SK-N-SH treated with all-trans-retinoic acid at 6 μM for 48 hours (cell line): ENCODE measurements around the gene CAP1.

Experiments used
- ATAC-seq: fragments of 200-7000 bp; cut with Tn5 transposase; 3 replicates; pipeline ENCODE4 v1.9.1; 2020; ENCODE audit warnings: mild to moderate bottlenecking, moderate library complexity
- ARNTL ChIP-seq: fragments of 450-650 bp; formaldehyde crosslinking; IDR thresholded peaks from 2 replicates; pipeline ENCODE4 v1.5.0; 2020; ENCODE audit warnings: low read depth, mild to moderate bottlenecking, moderate library complexity, borderline replicate concordance
- BACH2 ChIP-seq: fragments of 250-450 bp; sonication (Bioruptor Pico); IDR thresholded peaks from 2 replicates; pipeline ENCODE4 v1.9.0; 2021; ENCODE audit warnings: mild to moderate bottlenecking, borderline replicate concordance
- CSDC2 ChIP-seq: fragments of 250-450 bp; sonication (Bioruptor Pico); IDR thresholded peaks from 2 replicates; pipeline ENCODE4 v1.5.0; 2020; ENCODE audit warnings: mild to moderate bottlenecking, moderate library complexity
- ESRRG ChIP-seq: fragments of 250-450 bp; sonication (Bioruptor Pico); IDR thresholded peaks from 2 replicates; pipeline ENCODE4 v1.6.1; 2021; ENCODE audit warnings: mild to moderate bottlenecking
- GLIS3 ChIP-seq: fragments of 250-450 bp; sonication (Bioruptor Pico); IDR thresholded peaks from 2 replicates; pipeline ENCODE4 v1.5.0; 2020; ENCODE audit warnings: mild to moderate bottlenecking, moderate library complexity
- ISL1 ChIP-seq: fragments of 250-450 bp; sonication (Bioruptor Pico); IDR thresholded peaks from 2 replicates; pipeline ENCODE4 v2.1.2; 2022; ENCODE audit warnings: mild to moderate bottlenecking, moderate library complexity
- OSR1 ChIP-seq: fragments of 250-450 bp; sonication (Bioruptor Pico); IDR thresholded peaks from 2 replicates; pipeline ENCODE4 v1.8.0; 2022; ENCODE audit warnings: moderate library complexity, mild to moderate bottlenecking, inconsistent platforms
- PPARA ChIP-seq: fragments of 250-450 bp; sonication (Bioruptor Pico); IDR thresholded peaks from 2 replicates; pipeline ENCODE4 v1.5.0; 2020; ENCODE audit warnings: mild to moderate bottlenecking, borderline replicate concordance
- SNAI2 ChIP-seq: fragments of 250-450 bp; sonication (Bioruptor Pico); IDR thresholded peaks from 2 replicates; pipeline ENCODE4 v1.5.0; 2020; ENCODE audit warnings: mild to moderate bottlenecking, moderate library complexity
- TCF4 ChIP-seq: fragments of 250-450 bp; sonication (Bioruptor Pico); IDR thresholded peaks from 2 replicates; pipeline ENCODE4 v1.8.0; 2021; ENCODE audit warnings: mild to moderate bottlenecking, moderate library complexity, borderline replicate concordance
- TOX ChIP-seq: fragments of 250-450 bp; sonication (Bioruptor Pico); IDR thresholded peaks from 2 replicates; pipeline ENCODE4 v1.8.0; 2021; ENCODE audit warnings: mild to moderate bottlenecking, moderate library complexity, borderline replicate concordance
- ZC3H10 ChIP-seq: fragments of 250-450 bp; sonication (Bioruptor Pico); IDR thresholded peaks from 2 replicates; pipeline ENCODE4 v1.5.1; 2021; ENCODE audit warnings: mild to moderate bottlenecking, moderate library complexity
- ZFP3 ChIP-seq: fragments of 250-450 bp; sonication (Bioruptor Pico); IDR thresholded peaks from 2 replicates; pipeline ENCODE4 v1.5.0; 2020; ENCODE audit warnings: mild to moderate bottlenecking, moderate library complexity
- ZNF565 ChIP-seq: fragments of 450-650 bp; formaldehyde crosslinking; conservative IDR thresholded peaks from 2 replicates; pipeline ENCODE4 v1.5.0; 2020; ENCODE audit warnings: low read depth, mild to moderate bottlenecking, moderate library complexity
- ZNF70 ChIP-seq: fragments of 450-650 bp; formaldehyde crosslinking; IDR thresholded peaks from 2 replicates; pipeline ENCODE4 v1.5.0; 2020; ENCODE audit warnings: mild to moderate bottlenecking, moderate library complexity
- TF ChIP-seq, protein P1 (sequence below): fragments of 250-450 bp; sonication (Bioruptor Pico); IDR thresholded peaks from 2 replicates; pipeline ENCODE4 v1.5.1; 2020; ENCODE audit warnings: low read depth, mild to moderate bottlenecking, moderate library complexity
- TF ChIP-seq, protein P2 (sequence below): fragments of 250-450 bp; sonication (Bioruptor Pico); IDR thresholded peaks from 2 replicates; pipeline ENCODE4 v1.5.0; 2020; ENCODE audit warnings: mild to moderate bottlenecking, moderate library complexity
- TF ChIP-seq, protein P3 (sequence below): fragments of 250-450 bp; sonication (Bioruptor Pico); IDR thresholded peaks from 2 replicates; pipeline ENCODE4 v1.8.0; 2021; ENCODE audit warnings: low read depth, mild to moderate bottlenecking, moderate library complexity, borderline replicate concordance
- TF ChIP-seq, protein P4 (sequence below): fragments of 250-450 bp; sonication (Bioruptor Pico); IDR thresholded peaks from 2 replicates; pipeline ENCODE4 v1.5.1; 2021; ENCODE audit warnings: mild to moderate bottlenecking, moderate library complexity

Gene CAP1

DNA sequence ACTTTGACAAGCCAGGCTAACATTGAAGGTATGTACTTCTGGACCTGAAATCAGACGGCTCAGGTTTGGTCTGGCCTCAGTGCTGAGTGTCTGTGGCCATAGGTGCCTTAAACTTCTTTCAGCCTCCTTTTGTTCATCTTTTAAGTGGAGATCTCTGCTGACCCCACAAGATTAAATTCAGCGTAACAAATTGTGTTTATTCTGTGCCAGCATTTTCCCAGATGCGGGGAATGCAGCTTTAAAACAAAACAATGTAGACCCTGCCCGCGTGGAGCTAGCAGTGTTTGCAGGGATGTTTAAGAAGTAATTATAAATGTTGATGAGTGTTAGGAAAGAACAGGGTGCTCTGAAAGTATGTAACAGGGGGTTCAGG, 923 bp downstream of the CAP1 start:
- TF ChIP-seq BACH2 (CRISPR knock-in tag) (no peak), TOX (CRISPR knock-in tag) (no peak), OSR1 (CRISPR knock-in tag) (no peak), ESRRG (CRISPR knock-in tag) (no peak), ARNTL (CRISPR knock-in tag) (no peak), ZC3H10 (CRISPR knock-in tag) (no peak), TCF4 (CRISPR knock-in tag) (no peak)
- TF ChIP-seq, all 23 proteins: peak for 0
- no peak for ATAC-seq

- no peak for ATAC-seq
- TF ChIP-seq ZNF70 (CRISPR knock-in tag), result no peak
These were observed 1.8 kb downstream of the CAP1 start for GRCh38 chr1:40042341-40042740.

DNA sequence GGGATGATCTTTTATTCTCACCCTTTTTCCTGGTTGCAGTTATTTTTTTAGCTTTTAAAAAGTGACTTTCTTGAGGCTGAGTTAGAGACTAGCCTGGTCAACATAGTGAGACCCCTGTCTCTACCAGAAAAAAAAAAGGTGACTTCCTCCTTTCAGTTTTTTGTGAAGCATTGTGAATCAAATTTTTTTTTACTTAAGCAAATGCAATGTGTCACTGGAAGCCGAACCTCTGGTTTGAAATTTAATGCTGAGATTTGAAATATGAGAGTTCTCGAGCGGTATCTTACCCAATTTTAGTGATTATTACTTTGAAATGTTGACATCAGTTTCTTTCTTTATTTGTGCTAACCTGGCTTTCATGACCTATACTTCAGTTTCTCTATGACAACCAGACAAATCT, 3.6 kb downstream of the CAP1 start:
- no peak for ATAC-seq
- TF ChIP-seq ZC3H10 (CRISPR knock-in tag), result no peak
- TF ChIP-seq OSR1 (CRISPR knock-in tag), result no peak
- no peak for TF ChIP-seq ISL1 (CRISPR knock-in tag)

- TF ChIP-seq ARNTL (CRISPR knock-in tag), result no peak
- no peak for TF ChIP-seq ZNF565 (CRISPR knock-in tag)
- TF ChIP-seq ISL1 (CRISPR knock-in tag), result no peak
- no peak for TF ChIP-seq BACH2 (CRISPR knock-in tag)
- no peak for TF ChIP-seq ZFP3 (CRISPR knock-in tag)
- TF ChIP-seq, protein P1, sequence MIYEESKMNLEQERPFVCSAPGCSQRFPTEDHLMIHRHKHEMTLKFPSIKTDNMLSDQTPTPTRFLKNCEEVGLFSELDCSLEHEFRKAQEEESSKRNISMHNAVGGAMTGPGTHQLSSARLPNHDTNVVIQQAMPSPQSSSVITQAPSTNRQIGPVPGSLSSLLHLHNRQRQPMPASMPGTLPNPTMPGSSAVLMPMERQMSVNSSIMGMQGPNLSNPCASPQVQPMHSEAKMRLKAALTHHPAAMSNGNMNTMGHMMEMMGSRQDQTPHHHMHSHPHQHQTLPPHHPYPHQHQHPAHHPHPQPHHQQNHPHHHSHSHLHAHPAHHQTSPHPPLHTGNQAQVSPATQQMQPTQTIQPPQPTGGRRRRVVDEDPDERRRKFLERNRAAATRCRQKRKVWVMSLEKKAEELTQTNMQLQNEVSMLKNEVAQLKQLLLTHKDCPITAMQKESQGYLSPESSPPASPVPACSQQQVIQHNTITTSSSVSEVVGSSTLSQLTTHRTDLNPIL, result no peak
- TF ChIP-seq OSR1 (CRISPR knock-in tag), result no peak
- TF ChIP-seq, protein P2, sequence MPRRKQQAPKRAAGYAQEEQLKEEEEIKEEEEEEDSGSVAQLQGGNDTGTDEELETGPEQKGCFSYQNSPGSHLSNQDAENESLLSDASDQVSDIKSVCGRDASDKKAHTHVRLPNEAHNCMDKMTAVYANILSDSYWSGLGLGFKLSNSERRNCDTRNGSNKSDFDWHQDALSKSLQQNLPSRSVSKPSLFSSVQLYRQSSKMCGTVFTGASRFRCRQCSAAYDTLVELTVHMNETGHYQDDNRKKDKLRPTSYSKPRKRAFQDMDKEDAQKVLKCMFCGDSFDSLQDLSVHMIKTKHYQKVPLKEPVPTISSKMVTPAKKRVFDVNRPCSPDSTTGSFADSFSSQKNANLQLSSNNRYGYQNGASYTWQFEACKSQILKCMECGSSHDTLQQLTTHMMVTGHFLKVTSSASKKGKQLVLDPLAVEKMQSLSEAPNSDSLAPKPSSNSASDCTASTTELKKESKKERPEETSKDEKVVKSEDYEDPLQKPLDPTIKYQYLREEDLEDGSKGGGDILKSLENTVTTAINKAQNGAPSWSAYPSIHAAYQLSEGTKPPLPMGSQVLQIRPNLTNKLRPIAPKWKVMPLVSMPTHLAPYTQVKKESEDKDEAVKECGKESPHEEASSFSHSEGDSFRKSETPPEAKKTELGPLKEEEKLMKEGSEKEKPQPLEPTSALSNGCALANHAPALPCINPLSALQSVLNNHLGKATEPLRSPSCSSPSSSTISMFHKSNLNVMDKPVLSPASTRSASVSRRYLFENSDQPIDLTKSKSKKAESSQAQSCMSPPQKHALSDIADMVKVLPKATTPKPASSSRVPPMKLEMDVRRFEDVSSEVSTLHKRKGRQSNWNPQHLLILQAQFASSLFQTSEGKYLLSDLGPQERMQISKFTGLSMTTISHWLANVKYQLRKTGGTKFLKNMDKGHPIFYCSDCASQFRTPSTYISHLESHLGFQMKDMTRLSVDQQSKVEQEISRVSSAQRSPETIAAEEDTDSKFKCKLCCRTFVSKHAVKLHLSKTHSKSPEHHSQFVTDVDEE (CRISPR knock-in tag), result no peak
- no peak for TF ChIP-seq TOX (CRISPR knock-in tag)
- no peak for ATAC-seq
These were observed 4.7 kb downstream of the CAP1 start for GRCh38 chr1:40045182-40045581.

DNA sequence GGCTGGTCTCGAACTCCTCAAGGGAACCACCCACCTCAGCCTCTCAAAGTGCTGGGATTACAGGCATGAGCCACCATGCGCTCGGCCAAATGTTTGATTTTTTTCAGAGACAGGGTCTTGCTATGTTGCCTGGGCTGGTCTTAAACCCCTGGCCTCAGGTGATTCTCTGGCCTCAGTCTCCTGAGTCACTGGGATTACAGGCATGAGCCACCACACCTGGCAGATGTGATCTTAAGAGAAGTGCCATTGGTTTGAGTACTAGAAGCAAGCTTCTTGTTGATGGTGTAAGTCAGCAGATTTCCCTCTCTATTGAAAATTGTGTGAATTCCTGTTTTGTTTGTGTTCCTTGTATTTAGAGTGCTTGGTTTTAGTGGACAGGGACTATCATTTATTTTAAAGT, 5.2 kb downstream of the CAP1 start:
- no peak for ATAC-seq
- TF ChIP-seq, protein P2 (CRISPR knock-in tag), result no peak
- TF ChIP-seq, protein P3, sequence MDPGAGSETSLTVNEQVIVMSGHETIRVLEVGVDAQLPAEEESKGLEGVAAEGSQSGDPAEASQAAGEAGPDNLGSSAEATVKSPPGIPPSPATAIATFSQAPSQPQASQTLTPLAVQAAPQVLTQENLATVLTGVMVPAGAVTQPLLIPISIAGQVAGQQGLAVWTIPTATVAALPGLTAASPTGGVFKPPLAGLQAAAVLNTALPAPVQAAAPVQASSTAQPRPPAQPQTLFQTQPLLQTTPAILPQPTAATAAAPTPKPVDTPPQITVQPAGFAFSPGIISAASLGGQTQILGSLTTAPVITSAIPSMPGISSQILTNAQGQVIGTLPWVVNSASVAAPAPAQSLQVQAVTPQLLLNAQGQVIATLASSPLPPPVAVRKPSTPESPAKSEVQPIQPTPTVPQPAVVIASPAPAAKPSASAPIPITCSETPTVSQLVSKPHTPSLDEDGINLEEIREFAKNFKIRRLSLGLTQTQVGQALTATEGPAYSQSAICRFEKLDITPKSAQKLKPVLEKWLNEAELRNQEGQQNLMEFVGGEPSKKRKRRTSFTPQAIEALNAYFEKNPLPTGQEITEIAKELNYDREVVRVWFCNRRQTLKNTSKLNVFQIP (CRISPR knock-in tag), result no peak
- TF ChIP-seq CSDC2 (no peak), GLIS3 (CRISPR knock-in tag) (no peak), ZC3H10 (CRISPR knock-in tag) (no peak), SNAI2 (CRISPR knock-in tag) (no peak), BACH2 (CRISPR knock-in tag) (no peak), PPARA (CRISPR knock-in tag) (no peak), ESRRG (CRISPR knock-in tag) (no peak), ZNF565 (CRISPR knock-in tag) (no peak)
- TF ChIP-seq, protein P4, sequence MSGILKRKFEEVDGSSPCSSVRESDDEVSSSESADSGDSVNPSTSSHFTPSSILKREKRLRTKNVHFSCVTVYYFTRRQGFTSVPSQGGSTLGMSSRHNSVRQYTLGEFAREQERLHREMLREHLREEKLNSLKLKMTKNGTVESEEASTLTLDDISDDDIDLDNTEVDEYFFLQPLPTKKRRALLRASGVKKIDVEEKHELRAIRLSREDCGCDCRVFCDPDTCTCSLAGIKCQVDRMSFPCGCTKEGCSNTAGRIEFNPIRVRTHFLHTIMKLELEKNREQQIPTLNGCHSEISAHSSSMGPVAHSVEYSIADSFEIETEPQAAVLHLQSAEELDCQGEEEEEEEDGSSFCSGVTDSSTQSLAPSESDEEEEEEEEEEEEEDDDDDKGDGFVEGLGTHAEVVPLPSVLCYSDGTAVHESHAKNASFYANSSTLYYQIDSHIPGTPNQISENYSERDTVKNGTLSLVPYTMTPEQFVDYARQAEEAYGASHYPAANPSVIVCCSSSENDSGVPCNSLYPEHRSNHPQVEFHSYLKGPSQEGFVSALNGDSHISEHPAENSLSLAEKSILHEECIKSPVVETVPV (CRISPR knock-in tag), result no peak
